ENCODE data around the gene METTL25B. TPM values are rescaled to one million over a fixed set of nuclear protein-coding genes. Genes with fewer than 3 reads are reported as not detected.

METTL25B gene
- total and polyA plus RNA-seq, 10 of the 15 experiments (the other 5 are each of a cell fraction or from before 2014, with no cell fraction given), result 5.9 to 25.2 (median 13.5) TPM

- in situ Hi-C loops (cut with MboI) (no loop called here), intact Hi-C loops (cut with micrococcal nuclease; ENCODE audit: unreplicated experiment) (no loop called here)
- Histone ChIP-seq H2AFZ (ENCODE audit: control insufficient read depth, low read depth, low read length) (no peak overlapping the region), H3K4me1 (ENCODE audit: control insufficient read depth, insufficient read depth, low read length) (peaks cover 6% of the 10 kb centered on the region), H3K79me2 (ENCODE audit: control insufficient read depth, insufficient read depth, low read length) (no peaks in the 10 kb centered on the region), H3K9ac (ENCODE audit: control insufficient read depth, insufficient read depth, low read length) (no peak overlapping the region), H3K27me3 (replicated peaks in 1 of 2; ENCODE audit: control insufficient read depth in 2 of 2, insufficient read depth in 2 of 2, low read length in 1 of 2) (peaks cover 10 to 15% of the 10 kb centered on the region in 2 experiments), H4K20me1 (ENCODE audit: control insufficient read depth, insufficient read depth) (no peaks in the 10 kb centered on the region; the same call in 1 of the 2 replicates), H3K4me3 (no peak overlapping the region), H3K36me3 (ENCODE audit: control insufficient read depth in 2 of 2, insufficient read depth in 2 of 2, low read length in 1 of 2) (no peaks in the 10 kb centered on the region; a peak in 2 of 4 replicates), H3K27ac (ENCODE audit: control insufficient read depth, insufficient read depth) (no peak overlapping the region), H3K9me3 (replicated peaks; ENCODE audit: control insufficient read depth, insufficient read depth, low read length) (no peaks in the 10 kb centered on the region), H3K4me2 (ENCODE audit: control insufficient read depth, insufficient read depth) (no peak overlapping the region)
- TF ChIP-seq SUZ12 (IDR thresholded peaks at IDR 0.05; ENCODE audit: unreplicated experiment), result no peak
- no peak for TF ChIP-seq MEF2B (IDR thresholded peaks at IDR 0.05; ENCODE audit: partially characterized antibody, poor library complexity, severe bottlenecking)
- no peak for TF ChIP-seq MYB (IDR thresholded peaks at IDR 0.05; ENCODE audit: borderline replicate concordance, low read depth, low read length)
- TF ChIP-seq RELB (IDR thresholded peaks at IDR 0.05; ENCODE audit: low read depth), result no peak
- TF ChIP-seq YY1 (IDR thresholded peaks at IDR 0.05; ENCODE audit: low read depth, low read length), result no peak
- no peak for TF ChIP-seq IKZF1 (conservative IDR thresholded peaks at IDR 0.05)
- no peak for TF ChIP-seq EED (IDR thresholded peaks at IDR 0.05; ENCODE audit: low read depth)
- no peak for TF ChIP-seq PML (IDR thresholded peaks at IDR 0.05; ENCODE audit: low read length)
- no peak for TF ChIP-seq CHD2 (IDR thresholded peaks at IDR 0.05; ENCODE audit: borderline replicate concordance, low read depth, low read length)
- no peak for TF ChIP-seq EZH2 (IDR thresholded peaks at IDR 0.05; ENCODE audit: borderline replicate concordance, control insufficient read depth, low read depth, low read length)
- no peak for TF ChIP-seq POU2F2 (IDR thresholded peaks at IDR 0.05; ENCODE audit: borderline replicate concordance, low read depth, low read length)
- TF ChIP-seq ZNF274 (IDR thresholded peaks at IDR 0.05; ENCODE audit: insufficient read depth, insufficient read length), result no peak
- TF ChIP-seq TCF12 (IDR thresholded peaks at IDR 0.05; ENCODE audit: low read depth, low read length), result no peak
- TF ChIP-seq MLLT1 (IDR thresholded peaks at IDR 0.05), result no peak
- no peak for TF ChIP-seq HDGF (IDR thresholded peaks at IDR 0.05)
- TF ChIP-seq CBX3 (IDR thresholded peaks at IDR 0.05; ENCODE audit: borderline replicate concordance, low read depth), result no peak
- no peak for TF ChIP-seq CBX5 (IDR thresholded peaks at IDR 0.05; ENCODE audit: low read depth)
- TF ChIP-seq IKZF2 (IDR thresholded peaks at IDR 0.05), result no peak
- RAD21 ChIA-PET (ENCODE audit: unreplicated experiment), result interaction anchor here (0.6 to 3.6 kb wide), 6 partner anchors 14 to 181 kb away, joined by 3 to 28 read pairs (median 10); partner anchors contain the start of gene INSRR
- BruUV-seq (replicated peaks), result no TSS peak
- ATAC-seq, result no peak
- POLR2A ChIA-PET, result interaction anchor here (1.4 kb wide), 1 partner anchor 21 kb away, joined by 4 read pairs; the partner anchor contains the start of genes ISG20L2 and METTL25B
- DNase-seq (ENCODE audit: low read depth, low spot score), result no peak
- SMC1A ChIA-PET (ENCODE audit: uncharacterized antibody, unreplicated experiment), result interaction anchor here (0.9 to 2.4 kb wide), 5 partner anchors 16 to 23 kb away, joined by 3 to 11 read pairs (median 7); no protein-coding TSS in a partner anchor
- CTCF ChIA-PET, result interaction anchor here (0.6 to 9.5 kb wide), 12 partner anchors 11 to 432 kb away, joined by 3 to 157 read pairs (median 10); partner anchors contain the start of genes INSRR, ISG20L2, METTL25B and NTRK1
- WGBS (ENCODE audit: insufficient coverage, insufficient replicate concordance, low lambda C conversion rate, missing lambda C conversion rate), result 38% methylated on average over 7 of the region's 8 CpGs
- FAIRE-seq, result no peak
These were observed 20.7 kb upstream of the METTL25B start for GRCh38 chr1:156707417-156708217.

Data from GM12878 (cell line).